HepG2 (cell line): ENCODE measurements around the gene VEZT. TPM values are rescaled to one million over a fixed set of nuclear protein-coding genes. Genes with fewer than 3 reads are reported as not detected.

Experiments used
- ATF1 ChIP-seq: IDR thresholded peaks from 2 replicates; pipeline ENCODE4 v1.6.1; 2016; ENCODE audit warnings: mild to moderate bottlenecking, control low read depth
- DNMT3B ChIP-seq: conservative IDR thresholded peaks from 2 replicates; pipeline ENCODE4 v1.6.1; 2016; ENCODE audit warnings: missing biosample characterization, control low read depth
- FOXJ3 ChIP-seq: sonication (generic); formaldehyde crosslinking; IDR thresholded peaks from 2 replicates; pipeline ENCODE4 v1.4.0; 2020; ENCODE audit warnings: missing genetic modification reagents, mild to moderate bottlenecking, borderline replicate concordance
- FUBP1 ChIP-seq: sonication (generic); formaldehyde crosslinking; IDR thresholded peaks from 2 replicates; pipeline ENCODE4 v1.5.1; 2020; ENCODE audit warnings: missing genetic modification reagents, mild to moderate bottlenecking, borderline replicate concordance
- GABPB1 ChIP-seq: IDR thresholded peaks from 2 replicates; pipeline ENCODE4 v1.6.1; 2016; ENCODE audit warnings: mild to moderate bottlenecking, missing genetic modification reagents, moderate library complexity, missing compliant biosample characterization
- IRF2 ChIP-seq: IDR thresholded peaks from 2 replicates; pipeline ENCODE4 v1.6.1; 2018; ENCODE audit warnings: missing genetic modification reagents, missing compliant biosample characterization
- JARID2 ChIP-seq: sonication (generic); formaldehyde crosslinking; IDR thresholded peaks from 2 replicates; pipeline ENCODE4 v1.8.1; 2023; ENCODE audit warnings: missing genetic modification reagents, inconsistent platforms; ENCODE audit not compliant: insufficient replicate concordance
- JUNB ChIP-seq: sonication (generic); formaldehyde crosslinking; IDR thresholded peaks from 2 replicates; pipeline ENCODE4 v1.8.0; 2022; ENCODE audit warnings: missing genetic modification reagents, mild to moderate bottlenecking, borderline replicate concordance
- KDM1A ChIP-seq: IDR thresholded peaks from 2 replicates; pipeline ENCODE4 v1.6.1; 2016; ENCODE audit warnings: missing compliant biosample characterization
- MEIS2 ChIP-seq: sonication (generic); formaldehyde crosslinking; IDR thresholded peaks from 2 replicates; pipeline ENCODE4 v1.9.0; 2021; ENCODE audit warnings: mild to moderate bottlenecking, missing genetic modification reagents
- MTA3 ChIP-seq: sonication (generic); formaldehyde crosslinking; IDR thresholded peaks from 2 replicates; pipeline ENCODE4 v1.4.0; 2020; ENCODE audit warnings: missing genetic modification reagents
- NPAS2 ChIP-seq: sonication (generic); formaldehyde crosslinking; IDR thresholded peaks from 2 replicates; pipeline ENCODE4 v1.8.0; 2022; ENCODE audit warnings: mild to moderate bottlenecking, missing genetic modification reagents, borderline replicate concordance
- PAWR ChIP-seq: sonication (generic); formaldehyde crosslinking; IDR thresholded peaks from 2 replicates; pipeline ENCODE4 v1.4.0; 2020; ENCODE audit warnings: missing genetic modification reagents, mild to moderate bottlenecking, borderline replicate concordance
- PCBP2 ChIP-seq: fragments of 200-400 bp; formaldehyde crosslinking; optimal IDR thresholded peaks from 2 replicates; pipeline ENCODE3; 2018; ENCODE audit warnings: low read length, low read depth; ENCODE audit not compliant: poor library complexity, severe bottlenecking
- POLR2AphosphoS5 ChIP-seq: IDR thresholded peaks from 2 replicates; pipeline ENCODE4 v1.6.1; 2012; ENCODE audit warnings: low read depth, low read length
- RBM39 ChIP-seq: fragments of 200-400 bp; formaldehyde crosslinking; IDR thresholded peaks from one replicate; pipeline ENCODE4 v1.6.1; 2018; ENCODE audit warnings: antibody characterized with exemption, mild to moderate bottlenecking, low read depth, low read length; ENCODE audit not compliant: poor library complexity, severe bottlenecking
- SMARCE1 ChIP-seq: fragments of 450-650 bp; IDR thresholded peaks from 2 replicates; pipeline ENCODE4 v1.6.1; 2017; ENCODE audit warnings: borderline replicate concordance
- STAG1 ChIP-seq: sonication (generic); formaldehyde crosslinking; IDR thresholded peaks from 2 replicates; pipeline ENCODE4 v1.4.0; 2020; ENCODE audit warnings: missing genetic modification reagents
- THAP9 ChIP-seq: sonication (generic); formaldehyde crosslinking; IDR thresholded peaks from 2 replicates; pipeline ENCODE4; 2020; ENCODE audit warnings: missing genetic modification reagents, mild to moderate bottlenecking, borderline replicate concordance
- TP53 ChIP-seq: sonication (generic); formaldehyde crosslinking; conservative IDR thresholded peaks from 2 replicates; pipeline ENCODE4 v1.4.0; 2020; ENCODE audit warnings: missing genetic modification reagents
- ZC3H4 ChIP-seq: sonication (generic); formaldehyde crosslinking; IDR thresholded peaks from 2 replicates; pipeline ENCODE4 v1.4.0; 2020; ENCODE audit warnings: missing genetic modification reagents, borderline replicate concordance
- ZNF460 ChIP-seq: sonication (generic); formaldehyde crosslinking; IDR thresholded peaks from 2 replicates; pipeline ENCODE4 v1.5.1; 2020; ENCODE audit warnings: missing genetic modification reagents, mild to moderate bottlenecking, borderline replicate concordance
- ZNF557 ChIP-seq: sonication (generic); formaldehyde crosslinking; IDR thresholded peaks from 2 replicates; pipeline ENCODE4 v1.4.0; 2020; ENCODE audit warnings: missing genetic modification reagents
- ZNF558 ChIP-seq: sonication (generic); formaldehyde crosslinking; IDR thresholded peaks from 2 replicates; pipeline ENCODE4 v1.9.0; 2022; ENCODE audit warnings: mild to moderate bottlenecking, missing genetic modification reagents, borderline replicate concordance
- polyA plus RNA-seq, 8 experiments: library from polyadenylated mRNA; depleted of rRNA in 3 of 8; stranded (reverse) in 7 of 8; unstranded in 1 of 8; fragments of >200 nt; fragmentation: Illumina TruSeq in 4 of 8; extraction: Trizol in 4 of 8; gene quantifications; 2 replicates each; pipeline versions ENCODE4 v1.2.1 to v1.2.3, GENCODE V29; 2011 to 2016; ENCODE audit warnings: low read depth in 4 of 8, missing spikeins in 1 of 8, mixed read lengths in 1 of 8; ENCODE audit not compliant: insufficient read depth in 1 of 8
- total RNA-seq, 5 experiments: library from RNA; depleted of rRNA; stranded (reverse); fragments of >200 nt; fragmentation: Illumina TruSeq; extraction: Trizol; gene quantifications; 2 replicates each; pipeline ENCODE4 v1.2.3, GENCODE V29; 2016; ENCODE audit warnings: low read depth in 1 of 5
- TF ChIP-seq, protein P1 (sequence below): IDR thresholded peaks from 2 replicates; pipeline ENCODE4 v1.6.1; 2016; ENCODE audit warnings: missing genetic modification reagents, missing compliant biosample characterization
- TF ChIP-seq, protein P2 (sequence below): sonication (generic); formaldehyde crosslinking; IDR thresholded peaks from 2 replicates; pipeline ENCODE4 v1.5.0; 2020; ENCODE audit warnings: missing genetic modification reagents

The VEZT gene
- total and polyA plus RNA-seq, 2 of the 13 experiments (the other 11 are each of a cell fraction or from before 2014, with no cell fraction given): 35.5 to 51.6 TPM

GRCh38 chr12:95336387-95337067 lies 118.9 kb downstream of the VEZT start (continued):
- TF ChIP-seq FUBP1 (CRISPR knock-in tag) (no peak), IRF2 (CRISPR knock-in tag) (peak; percentile 80), POLR2AphosphoS5 (no peak), SMARCE1 (no peak), THAP9 (CRISPR knock-in tag) (no peak), MEIS2 (CRISPR knock-in tag) (peak; percentile 27; the same call in 1 of the 2 replicates), ZNF557 (CRISPR knock-in tag) (no peak), GABPB1 (CRISPR knock-in tag) (no peak), ZNF558 (no peak), PAWR (CRISPR knock-in tag) (no peak), MTA3 (no peak), ATF1 (no peak), KDM1A (CRISPR knock-in tag) (no peak), ZC3H4 (CRISPR knock-in tag) (no peak), STAG1 (CRISPR knock-in tag) (peak; percentile 99), DNMT3B (CRISPR knock-in tag) (no peak), NPAS2 (CRISPR knock-in tag) (no peak), FOXJ3 (CRISPR knock-in tag) (no peak), ZNF460 (CRISPR knock-in tag) (no peak), JUNB (CRISPR knock-in tag) (no peak), RBM39 (no peak), JARID2 (CRISPR knock-in tag) (no peak), PCBP2 (no peak), TP53 (CRISPR knock-in tag) (no peak)
- TF ChIP-seq, protein P1, sequence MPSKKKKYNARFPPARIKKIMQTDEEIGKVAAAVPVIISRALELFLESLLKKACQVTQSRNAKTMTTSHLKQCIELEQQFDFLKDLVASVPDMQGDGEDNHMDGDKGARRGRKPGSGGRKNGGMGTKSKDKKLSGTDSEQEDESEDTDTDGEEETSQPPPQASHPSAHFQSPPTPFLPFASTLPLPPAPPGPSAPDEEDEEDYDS: peak; percentile 33; the same call in 1 of the 2 replicates
- TF ChIP-seq, protein P2, sequence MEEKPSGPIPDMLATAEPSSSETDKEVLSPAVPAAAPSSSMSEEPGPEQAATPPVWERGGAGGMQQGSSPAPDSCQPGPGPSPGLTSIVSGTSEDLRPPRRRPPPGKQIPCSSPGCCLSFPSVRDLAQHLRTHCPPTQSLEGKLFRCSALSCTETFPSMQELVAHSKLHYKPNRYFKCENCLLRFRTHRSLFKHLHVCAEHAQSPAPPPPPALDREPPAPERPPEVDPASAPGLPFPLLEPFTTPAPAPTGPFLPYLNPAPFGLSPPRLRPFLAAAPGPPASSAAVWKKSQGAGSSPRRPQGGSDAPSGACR (CRISPR knock-in tag): peak; percentile 55; the same call in 1 of the 2 replicates
